Heart left ventricle (tissue), 13 donors: Measurements from ENCODE around the gene NCAM1.

ENCODE experiments used
- POLR2A ChIP-seq, 2 donors: fragments of 450-650 bp; IDR thresholded peaks; one replicate each; pipeline ENCODE4 v1.6.1; 2017; ENCODE audit warnings: antibody characterized with exemption in 2 of 2, mild to moderate bottlenecking in 2 of 2, moderate library complexity in 2 of 2
- TF ChIP-seq, protein P1 (sequence below), 12 donors: fragments of 200-600 bp; sonication (generic) in 4 of 12; IDR thresholded peaks; one replicate each; pipeline versions ENCODE4 v1.5.0 to v1.8.0; 2018 to 2022; ENCODE audit warnings: antibody characterized with exemption in 12 of 12, mild to moderate bottlenecking in 5 of 12
- donor health status: ischemic (EF 13 %, LVEDD 7.1; RV severe dilation, severe dysfunction).
- donor health status: DM: no; HTN: yes; CAD: no.
- donor health status: DM: no; HTN: no; CAD: no.
- donor health status: ischemic (EF 25% LVEDD 6.9; RV normal size, moderate dysfunction).
- donor health status: ischemic (EF 25% LVEDD 5.7; RV mildly dilated, moderate dysfunction).
- donor health status: ischemic (EF 35%, LVEDD 5.7; RV mildly dilated, moderate dysfunction).
- donor health status: nonischemic (EF 11% LVEDD 7.7; RV severe dilation, severe dysfunction).
- donor health status: DM: yes; HTN: yes; CAD: no.
- donor health status: PGD.
- donor health status: ischemic (EF 29% LVEDD 5.4; RV normal size, mild dysfunction).
- donor health status: nonischemic (EF 23%, LVEDD 6.1; RV moderate dilation, normal function).

DNA sequence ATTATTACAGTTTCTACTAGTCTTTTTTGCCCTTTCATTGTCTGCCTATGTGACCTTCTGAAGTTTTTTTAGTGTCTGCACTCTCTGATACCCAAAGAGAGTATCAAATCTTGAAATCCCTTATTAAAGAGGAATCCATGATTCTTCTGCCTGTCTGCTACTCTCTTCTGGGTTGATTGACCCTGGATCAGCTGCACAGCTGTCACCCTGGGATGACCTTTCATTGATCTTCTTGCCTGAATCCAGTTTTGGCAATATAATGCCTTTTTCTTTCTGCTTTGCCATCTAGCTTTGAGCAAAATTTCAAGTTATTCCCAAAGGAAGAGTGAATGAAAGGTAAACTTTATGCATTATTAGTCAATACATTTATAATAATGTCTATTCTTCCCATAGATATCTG is 32.6 kb downstream of the NCAM1 start:
- TF ChIP-seq, protein P1, sequence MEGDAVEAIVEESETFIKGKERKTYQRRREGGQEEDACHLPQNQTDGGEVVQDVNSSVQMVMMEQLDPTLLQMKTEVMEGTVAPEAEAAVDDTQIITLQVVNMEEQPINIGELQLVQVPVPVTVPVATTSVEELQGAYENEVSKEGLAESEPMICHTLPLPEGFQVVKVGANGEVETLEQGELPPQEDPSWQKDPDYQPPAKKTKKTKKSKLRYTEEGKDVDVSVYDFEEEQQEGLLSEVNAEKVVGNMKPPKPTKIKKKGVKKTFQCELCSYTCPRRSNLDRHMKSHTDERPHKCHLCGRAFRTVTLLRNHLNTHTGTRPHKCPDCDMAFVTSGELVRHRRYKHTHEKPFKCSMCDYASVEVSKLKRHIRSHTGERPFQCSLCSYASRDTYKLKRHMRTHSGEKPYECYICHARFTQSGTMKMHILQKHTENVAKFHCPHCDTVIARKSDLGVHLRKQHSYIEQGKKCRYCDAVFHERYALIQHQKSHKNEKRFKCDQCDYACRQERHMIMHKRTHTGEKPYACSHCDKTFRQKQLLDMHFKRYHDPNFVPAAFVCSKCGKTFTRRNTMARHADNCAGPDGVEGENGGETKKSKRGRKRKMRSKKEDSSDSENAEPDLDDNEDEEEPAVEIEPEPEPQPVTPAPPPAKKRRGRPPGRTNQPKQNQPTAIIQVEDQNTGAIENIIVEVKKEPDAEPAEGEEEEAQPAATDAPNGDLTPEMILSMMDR (IDR thresholded peaks at IDR 0.05): no peak
- TF ChIP-seq POLR2A (IDR thresholded peaks at IDR 0.05): no peak
